HepG2 (cell line): Measurements from ENCODE around the gene OBI1. TPM values are rescaled to one million over a fixed set of nuclear protein-coding genes. Genes with fewer than 3 reads are reported as not detected.

Experiments used
- ATAC-seq: fragments of 200-7000 bp; cut with Tn5 transposase; 3 replicates; pipeline ENCODE4 v1.9.1; 2020; ENCODE audit warnings: mild to moderate bottlenecking, moderate library complexity
- BruUV-seq: library from RNA; stranded (reverse); fragments of 400-500 nt; replicated peaks from 2 replicates; lab custom pipeline; 2021; lab: Mats Ljungman, UMichigan
- CTCF ChIA-PET: fragments of 300-600 bp; formaldehyde crosslinking; extraction: SDS; loops from one replicate; lab custom pipeline; 2021; ENCODE audit warnings: low total read pairs, inconsistent platforms, low intra/inter-chr PET ratio; lab: Yijun Ruan, JAX
- POLR2A ChIA-PET: fragments of 350-600 bp; sonication (Branson Sonifier 250); formaldehyde crosslinking; loops from one replicate; lab custom pipeline; 2020; ENCODE audit warnings: antibody characterized with exemption, inconsistent platforms; lab: Yijun Ruan, JAX
- DNase-seq: peaks from one replicate; pipeline ENCODE4 v3.0.0-alpha.2; 2015; ENCODE audit warnings: low spot score
- FAIRE-seq: peaks from 3 replicates; lab custom pipeline; 2011; peaks lifted over from hg19 to GRCh38; lab: Jason Lieb, UNC
- H2AFZ ChIP-seq: one replicate; pipeline ENCODE4 v1.6.1; 2011; ENCODE audit warnings: low read length, inconsistent platforms
- H3K27ac ChIP-seq: fragments of 300-600 bp; 3 replicates; pipeline ENCODE4 v1.8.0; 2011; ENCODE audit warnings: mixed run types, mild to moderate bottlenecking, mixed read lengths, low read length, inconsistent platforms; ENCODE audit not compliant: insufficient read depth; ENCODE audit errors: extremely low read length
- H3K27me3 ChIP-seq, 2 experiments: fragments of 200-600 bp in 1 of 2; 2 replicates in 1 of 2; 3 replicates in 1 of 2; pipeline versions ENCODE4 v1.6.0 to v1.8.0; 2011; ENCODE audit warnings: low read length in 2 of 2, mild to moderate bottlenecking in 2 of 2, moderate library complexity in 2 of 2, inconsistent platforms in 1 of 2; ENCODE audit not compliant: insufficient read depth in 2 of 2, control insufficient read depth in 1 of 2
- H3K36me3 ChIP-seq, 2 experiments: fragments of 200-600 bp in 1 of 2; replicated peaks in 1 of 2; 2 replicates in 1 of 2; 3 replicates in 1 of 2; pipeline versions ENCODE4 v1.5.1 to v1.8.0; 2011; ENCODE audit warnings: low read length in 2 of 2, inconsistent platforms in 1 of 2; ENCODE audit not compliant: insufficient read depth in 2 of 2, control insufficient read depth in 1 of 2
- H3K4me1 ChIP-seq: 2 replicates; pipeline ENCODE4 v1.5.1; 2012; ENCODE audit warnings: low read length, inconsistent platforms; ENCODE audit not compliant: insufficient read depth
- H3K4me2 ChIP-seq: 2 replicates; pipeline ENCODE4 v1.6.0; 2011; ENCODE audit warnings: low read depth, low read length, inconsistent platforms
- H3K4me3 ChIP-seq, 3 experiments: fragments of 200-600 bp in 1 of 3; sonication (generic), shearing (Covaris generic) in 1 of 3; replicated peaks in 1 of 3; 2 replicates each; pipeline ENCODE4 v1.5.1; 2011 to 2016; ENCODE audit warnings: low read length in 3 of 3, inconsistent platforms in 2 of 3, low read depth in 2 of 3, mild to moderate bottlenecking in 2 of 3, control low read depth in 1 of 3, mixed read lengths in 1 of 3; ENCODE audit not compliant: insufficient read depth in 1 of 3
- H3K79me2 ChIP-seq: one replicate; pipeline ENCODE4 v1.6.1; 2011; ENCODE audit warnings: low read length, inconsistent platforms; ENCODE audit not compliant: insufficient read depth
- H3K9ac ChIP-seq: 2 replicates; pipeline ENCODE4 v1.6.0; 2011; ENCODE audit warnings: mild to moderate bottlenecking, low read depth, low read length, inconsistent platforms; ENCODE audit not compliant: insufficient read depth
- H3K9me3 ChIP-seq: 2 replicates; pipeline ENCODE4 v1.5.1; 2012; ENCODE audit warnings: mild to moderate bottlenecking, low read length
- H4K20me1 ChIP-seq: 2 replicates; pipeline ENCODE4 v1.6.0; 2011; ENCODE audit warnings: inconsistent platforms, mild to moderate bottlenecking, low read length, moderate library complexity; ENCODE audit not compliant: insufficient read depth
- BCL6 ChIP-seq: IDR thresholded peaks from 2 replicates; pipeline ENCODE4 v1.6.1; 2016; ENCODE audit warnings: missing genetic modification reagents, missing compliant biosample characterization
- CEBPB ChIP-seq: IDR thresholded peaks from 2 replicates; pipeline ENCODE4 v1.6.1; 2011; ENCODE audit warnings: low read depth, low read length, improper control_type of control experiment, borderline replicate concordance
- DNMT1 ChIP-seq: sonication (generic); formaldehyde crosslinking; IDR thresholded peaks from 2 replicates; pipeline ENCODE4 v1.5.1; 2020; ENCODE audit warnings: mild to moderate bottlenecking, missing genetic modification reagents
- ETV6 ChIP-seq: sonication (generic); formaldehyde crosslinking; conservative IDR thresholded peaks from 2 replicates; pipeline ENCODE4 v1.4.0; 2020; ENCODE audit warnings: missing genetic modification reagents
- FOXA1 ChIP-seq, 2 experiments: fragments of 450-650 bp in 1 of 2; sonication (generic) in 1 of 2; formaldehyde crosslinking in 1 of 2; IDR thresholded peaks; 2 replicates each; pipeline versions ENCODE4 v1.4.0 to v1.6.1; 2016 to 2020; ENCODE audit warnings: missing genetic modification reagents in 1 of 2
- GATAD2A ChIP-seq: IDR thresholded peaks from 2 replicates; pipeline ENCODE4 v1.6.1; 2016
- HDAC1 ChIP-seq: sonication (generic); formaldehyde crosslinking; IDR thresholded peaks from 2 replicates; pipeline ENCODE4 v1.5.1; 2020; ENCODE audit warnings: mild to moderate bottlenecking, missing genetic modification reagents
- HNF4A ChIP-seq: sonication (generic); formaldehyde crosslinking; IDR thresholded peaks from 2 replicates; pipeline ENCODE4 v1.4.0; 2020; ENCODE audit warnings: missing genetic modification reagents
- HNF4G ChIP-seq, 2 experiments: sonication (generic) in 1 of 2; formaldehyde crosslinking in 1 of 2; IDR thresholded peaks; 2 replicates each; pipeline versions ENCODE4 v1.4.0 to v1.6.1; 2011 to 2020; ENCODE audit warnings: borderline replicate concordance in 2 of 2, low read depth in 2 of 2, mild to moderate bottlenecking in 2 of 2, low read length in 1 of 2, missing genetic modification reagents in 1 of 2, moderate library complexity in 1 of 2
- IRF2 ChIP-seq: IDR thresholded peaks from 2 replicates; pipeline ENCODE4 v1.6.1; 2018; ENCODE audit warnings: missing genetic modification reagents, missing compliant biosample characterization
- JUNB ChIP-seq: sonication (generic); formaldehyde crosslinking; IDR thresholded peaks from 2 replicates; pipeline ENCODE4 v1.8.0; 2022; ENCODE audit warnings: missing genetic modification reagents, mild to moderate bottlenecking, borderline replicate concordance
- KMT2B ChIP-seq: IDR thresholded peaks from 2 replicates; pipeline ENCODE4 v1.6.1; 2016; ENCODE audit warnings: missing genetic modification reagents, missing compliant biosample characterization
- PHF5A ChIP-seq: IDR thresholded peaks from one replicate; pipeline ENCODE4 v1.6.1; 2018; ENCODE audit warnings: low read depth, missing genetic modification reagents; ENCODE audit not compliant: unreplicated experiment
- SIN3A ChIP-seq: IDR thresholded peaks from 2 replicates; pipeline ENCODE4 v1.6.1; 2011; ENCODE audit warnings: low read depth, mild to moderate bottlenecking, control low read depth, low read length, borderline replicate concordance
- SOX13 ChIP-seq, 3 experiments: fragments of 450-650 bp in 1 of 3; sonication (generic) in 1 of 3; formaldehyde crosslinking in 1 of 3; IDR thresholded peaks in 2 of 3; conservative IDR thresholded peaks in 1 of 3; 2 replicates each; pipeline versions ENCODE4 v1.5.0 to v1.6.1; 2016 to 2020; ENCODE audit warnings: antibody characterized with exemption in 1 of 3, mild to moderate bottlenecking in 1 of 3, missing compliant biosample characterization in 1 of 3, missing genetic modification reagents in 1 of 3, moderate library complexity in 1 of 3
- SP4 ChIP-seq: sonication (generic); formaldehyde crosslinking; IDR thresholded peaks from 2 replicates; pipeline ENCODE4 v1.8.1; 2023; ENCODE audit warnings: mild to moderate bottlenecking, missing genetic modification reagents
- ZFAT ChIP-seq: sonication (generic); formaldehyde crosslinking; conservative IDR thresholded peaks from 2 replicates; pipeline ENCODE4 v1.8.1; 2023; ENCODE audit warnings: missing genetic modification reagents, inconsistent platforms
- ZFYVE20 ChIP-seq: sonication (generic); formaldehyde crosslinking; IDR thresholded peaks from 2 replicates; pipeline ENCODE4 v1.8.0; 2023; ENCODE audit warnings: low read depth, mild to moderate bottlenecking, moderate library complexity, missing genetic modification reagents, borderline replicate concordance
- ZNF17 ChIP-seq: sonication (generic); formaldehyde crosslinking; IDR thresholded peaks from 2 replicates; pipeline ENCODE4 v1.5.0; 2020; ENCODE audit warnings: mild to moderate bottlenecking, missing genetic modification reagents
- ZNF20 ChIP-seq: sonication (generic); formaldehyde crosslinking; IDR thresholded peaks from 2 replicates; pipeline ENCODE4 v1.4.0; 2020; ENCODE audit warnings: mild to moderate bottlenecking, moderate library complexity, missing genetic modification reagents
- ZNF337 ChIP-seq: sonication (generic); formaldehyde crosslinking; IDR thresholded peaks from 2 replicates; pipeline ENCODE4 v1.5.1; 2020; ENCODE audit warnings: missing genetic modification reagents, low read depth, mild to moderate bottlenecking, borderline replicate concordance
- ZNF34 ChIP-seq: sonication (generic); formaldehyde crosslinking; IDR thresholded peaks from 2 replicates; pipeline ENCODE4 v1.4.0; 2020; ENCODE audit warnings: mild to moderate bottlenecking, missing genetic modification reagents, borderline replicate concordance
- ZNF660 ChIP-seq: sonication (generic); formaldehyde crosslinking; IDR thresholded peaks from 2 replicates; pipeline ENCODE4 v1.5.1; 2020; ENCODE audit warnings: mild to moderate bottlenecking, low read depth, missing genetic modification reagents, borderline replicate concordance
- WGBS: methylation state at CpG from one replicate; pipeline ENCODE4 v1.1.6; 2017; ENCODE audit warnings: low lambda C conversion rate; 5-methylcytosine and 5-hydroxymethylcytosine counted together
- in situ Hi-C: cut with HindIII; loops from 2 replicates; pipeline ENCODE4 v1.10.0; 2017; ENCODE audit warnings: low pct_unique_long_range_greater_than_20kb; ENCODE audit not compliant: extremely low pct_ligation_motif_present
- intact Hi-C: fragments of 100-400 bp; cut with micrococcal nuclease; formaldehyde crosslinking; loops from one replicate; pipeline ENCODE4 v1.10.0; 2022; ENCODE audit not compliant: unreplicated experiment
- polyA plus RNA-seq, 8 experiments: library from polyadenylated mRNA; depleted of rRNA in 3 of 8; stranded (reverse) in 7 of 8; unstranded in 1 of 8; fragments of >200 nt; fragmentation: Illumina TruSeq in 4 of 8; extraction: Trizol in 4 of 8; gene quantifications; 2 replicates each; pipeline versions ENCODE4 v1.2.1 to v1.2.3, GENCODE V29; 2011 to 2016; ENCODE audit warnings: low read depth in 4 of 8, missing spikeins in 1 of 8, mixed read lengths in 1 of 8; ENCODE audit not compliant: insufficient read depth in 1 of 8
- total RNA-seq, 5 experiments: library from RNA; depleted of rRNA; stranded (reverse); fragments of >200 nt; fragmentation: Illumina TruSeq; extraction: Trizol; gene quantifications; 2 replicates each; pipeline ENCODE4 v1.2.3, GENCODE V29; 2016; ENCODE audit warnings: low read depth in 1 of 5

Gene OBI1
- total and polyA plus RNA-seq, 2 of the 13 experiments (the other 11 are each of a cell fraction or from before 2014, with no cell fraction given): 7.8 to 23.5 TPM

- TF ChIP-seq PHF5A (no peak), ZFYVE20 (CRISPR knock-in tag) (no peak)
Observed at GRCh38 chr13:78659450-78659730, 435 bp upstream of the OBI1 start (continued).

- Histone ChIP-seq H4K20me1 (peaks cover 10% of the 10 kb centered on the region), H3K4me3 (peak overlapping the region; percentile 79 to 90 (median 90)), H3K27ac (peak overlapping the region; percentile 90), H3K36me3 (no peaks in the 10 kb centered on the region; a peak in 1 of 5 replicates), H3K79me2 (peaks cover 53% of the 10 kb centered on the region), H3K4me1 (peaks cover 17% of the 10 kb centered on the region), H2AFZ (no peak overlapping the region), H3K9ac (peak overlapping the region; percentile 83), H3K27me3 (peaks cover 0 to 7% of the 10 kb centered on the region in 2 experiments; a peak in 2 of 5 replicates), H3K4me2 (peak overlapping the region; percentile 95), H3K9me3 (no peaks in the 10 kb centered on the region)
- in situ Hi-C loops (no loop called here), intact Hi-C loops (no loop called here)
- peak; percentile 75 for ATAC-seq
- ChIA-PET CTCF (no interaction called here), POLR2A (no interaction called here)
- FAIRE-seq: peak; percentile 47
- whole genome bisulfite sequencing: 3% methylated on average over 12 of the region's 12 CpGs
- no TSS peak for BruUV-seq
- DNase-seq: peak; percentile 74
- TF ChIP-seq CEBPB: peak; percentile 81
- no peak for TF ChIP-seq SP4 (CRISPR knock-in tag)
- 0 out of 2 replicates have a peak, but pooled peaks have one; percentile 3 for TF ChIP-seq IRF2 (CRISPR knock-in tag)
- TF ChIP-seq KMT2B: no peak
- TF ChIP-seq DNMT1: no peak
- TF ChIP-seq ZNF17 (CRISPR knock-in tag): no peak
- TF ChIP-seq ZNF660 (CRISPR knock-in tag): no peak
- TF ChIP-seq ZNF337: peak; percentile 25; the same call in 1 of the 2 replicates
- TF ChIP-seq ZFAT (CRISPR knock-in tag): no peak
- 0 out of 2 replicates have a peak, but pooled peaks have one; percentile 16 for TF ChIP-seq SIN3A
- TF ChIP-seq HNF4A (CRISPR knock-in tag): peak; percentile 57; the same call in 1 of the 2 replicates
- TF ChIP-seq BCL6 (CRISPR knock-in tag): peak; percentile 47; the same call in 1 of the 2 replicates
- no peak for TF ChIP-seq JUNB (CRISPR knock-in tag)
- no peak for TF ChIP-seq HDAC1 (CRISPR knock-in tag)
- no peak for TF ChIP-seq SOX13 (IDR thresholded peaks at IDR 0.05)
- TF ChIP-seq SOX13 (CRISPR knock-in tag; conservative IDR thresholded peaks at IDR 0.05 in 1 of 2, IDR thresholded peaks at IDR 0.05 in 1 of 2): peak in 1 of 2 experiments; percentile 15; a peak in 1 of 4 replicates
- TF ChIP-seq HNF4G (IDR thresholded peaks at IDR 0.05; ENCODE audit: borderline replicate concordance, low read depth, low read length): peak; percentile 39; the same call in 1 of the 2 replicates
- no peak; the same call in 1 of the 2 replicates for TF ChIP-seq HNF4G (CRISPR knock-in tag; IDR thresholded peaks at IDR 0.05; ENCODE audit: borderline replicate concordance, low read depth)
- no peak for TF ChIP-seq ZNF20
- TF ChIP-seq FOXA1 (IDR thresholded peaks at IDR 0.05): no peak
- 0 out of 2 replicates have a peak, but pooled peaks have one; percentile 17 for TF ChIP-seq FOXA1 (CRISPR knock-in tag; IDR thresholded peaks at IDR 0.05)
- peak; percentile 24; the same call in 1 of the 2 replicates for TF ChIP-seq GATAD2A (CRISPR knock-in tag)
- TF ChIP-seq ZNF34 (CRISPR knock-in tag): no peak
- TF ChIP-seq ETV6: no peak
Observed at GRCh38 chr13:78657699-78658629, 991 bp downstream of the OBI1 start.
